Fibroblast of skin of back (primary cell): ENCODE data around the gene GPR171.

Experiments
- DNase-seq: peaks from one replicate; pipeline ENCODE4 v3.0.0-alpha.2; 2013

The GPR171 gene

DNA sequence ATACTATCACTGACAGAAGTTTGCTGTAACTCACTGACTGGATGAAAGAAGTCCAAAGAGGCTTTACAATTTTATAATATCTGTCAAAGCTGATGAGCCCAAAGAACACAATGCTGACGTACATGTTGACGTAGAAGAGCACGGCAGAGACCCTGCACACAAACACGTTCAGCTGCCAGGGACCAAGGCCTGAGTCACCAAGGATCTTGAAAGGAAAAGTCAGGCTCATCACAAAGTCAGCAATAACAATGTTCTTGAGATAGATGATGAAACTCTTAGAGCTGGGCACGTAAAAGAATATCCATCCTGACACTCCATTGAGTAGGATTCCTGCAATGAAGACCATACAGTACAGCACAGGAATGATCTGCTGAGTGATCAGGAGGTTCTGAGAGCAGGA, 10.9 kb upstream of the GPR171 start:
- DNase-seq, result peak; percentile 16

GRCh38 chr3:151213151-151213550, 10.1 kb upstream of the GPR171 start:
- DNase-seq, result no peak

DNA sequence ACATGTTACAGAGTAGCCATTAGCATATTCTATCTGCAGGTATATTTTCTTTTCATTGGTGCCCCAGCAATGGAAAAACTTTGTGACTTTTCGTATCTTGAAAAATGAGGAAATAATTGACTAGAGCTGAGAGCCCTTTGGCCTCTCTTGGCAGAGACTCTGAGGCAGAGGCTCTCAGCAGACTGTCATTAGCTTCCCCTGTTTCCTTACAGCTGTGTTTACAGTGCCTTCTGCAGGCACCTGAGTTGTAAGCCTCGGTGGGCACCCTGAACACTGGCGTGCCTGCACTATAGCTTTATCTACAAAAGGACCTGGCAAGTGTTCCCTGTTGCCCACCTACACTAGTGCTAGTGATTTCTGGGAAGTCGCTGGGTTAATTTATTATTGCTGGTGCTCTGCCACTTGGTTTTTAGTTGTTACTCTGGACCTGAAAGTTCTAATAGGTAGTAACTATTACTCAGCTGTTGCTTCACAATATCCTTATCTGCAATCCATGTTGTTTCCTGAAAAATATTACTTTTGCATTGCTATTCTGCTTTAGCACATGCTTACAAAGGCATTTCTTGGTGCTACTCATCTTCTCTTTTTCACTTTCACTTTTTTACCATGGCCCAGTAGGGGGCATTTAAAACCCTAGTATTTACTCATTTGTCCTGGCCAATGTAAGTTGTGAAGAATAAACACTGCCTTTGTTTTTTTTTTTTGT, 7.8 kb upstream of the GPR171 start:
- DNase-seq, result no peak

GRCh38 chr3:151209654-151210053, 6.6 kb upstream of the GPR171 start:
- DNase-seq, result no peak

DNA sequence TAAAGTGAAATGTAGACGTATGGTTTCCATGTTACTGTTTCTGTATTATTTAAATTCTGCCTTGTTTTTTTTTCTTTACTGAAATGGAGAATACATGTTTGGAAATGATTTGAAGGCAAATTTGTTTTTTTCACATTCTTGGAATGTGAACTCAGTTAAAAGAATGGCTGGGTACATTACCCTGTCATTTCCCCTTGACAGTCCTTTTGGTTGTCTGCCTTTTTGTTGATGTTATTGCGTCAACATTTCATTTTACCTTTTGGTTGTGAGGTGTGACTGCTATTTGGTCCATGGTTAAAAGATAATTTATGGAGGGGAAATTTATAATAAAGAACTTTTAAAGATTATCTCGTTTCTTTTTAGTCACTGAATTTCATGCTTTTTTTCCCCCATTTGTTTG, 3.2 kb upstream of the GPR171 start:
- DNase-seq, result no peak

DNA sequence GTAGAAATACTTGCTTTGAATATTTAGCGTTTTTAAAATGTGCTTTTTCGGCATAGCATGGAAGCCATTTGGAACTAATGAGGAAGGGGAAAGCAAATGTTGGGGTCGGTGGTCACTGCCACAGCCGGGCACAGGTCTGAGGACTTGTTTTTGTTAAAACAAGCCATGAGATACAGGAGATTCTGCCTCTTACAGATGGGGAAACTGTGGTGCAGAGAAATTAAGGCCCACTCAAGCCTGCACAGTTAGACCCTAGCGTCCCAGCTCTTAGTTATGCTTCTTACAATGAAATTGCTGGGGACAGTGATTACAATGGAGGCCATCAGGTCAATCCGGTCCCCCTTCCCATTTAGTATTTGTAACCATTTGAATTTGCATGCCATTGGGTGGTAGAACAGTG, 2.5 kb upstream of the GPR171 start:
- DNase-seq, result no peak

- DNase-seq, result no peak
These were observed 1.8 kb upstream of the GPR171 start for GRCh38 chr3:151204530-151205402.

DNA sequence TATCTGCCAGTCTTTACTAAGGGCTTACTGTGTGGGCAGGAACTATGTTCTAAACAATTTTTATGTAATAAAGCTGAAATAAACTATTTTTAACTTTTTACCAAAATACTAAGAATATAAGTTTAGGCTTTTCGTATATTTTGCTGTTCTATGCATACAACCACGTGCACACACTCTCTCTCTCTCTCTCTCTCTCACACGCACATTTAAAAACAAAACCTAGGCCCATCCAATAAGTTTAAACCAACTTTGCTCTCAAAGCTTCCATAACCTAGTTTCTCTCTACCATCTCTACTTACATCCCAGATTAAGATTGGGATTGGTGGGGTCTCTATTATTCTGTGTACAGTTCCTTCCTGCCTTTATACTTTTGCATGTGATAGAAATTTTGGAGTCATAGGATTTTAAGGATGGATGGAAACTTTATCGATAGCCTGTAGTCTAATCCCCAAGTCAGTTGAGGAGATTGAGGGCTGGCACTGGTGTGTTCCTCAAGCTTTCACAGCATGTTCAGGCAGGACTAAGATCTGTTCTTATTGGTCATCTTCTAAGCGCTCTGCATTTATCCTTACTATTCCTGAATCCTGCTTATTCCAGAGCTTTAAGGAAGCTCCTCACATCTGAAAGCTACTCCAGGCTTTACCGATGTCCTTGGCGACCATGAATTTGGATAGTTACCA, 1.8 kb downstream of the GPR171 start:
- no peak for DNase-seq

DNA sequence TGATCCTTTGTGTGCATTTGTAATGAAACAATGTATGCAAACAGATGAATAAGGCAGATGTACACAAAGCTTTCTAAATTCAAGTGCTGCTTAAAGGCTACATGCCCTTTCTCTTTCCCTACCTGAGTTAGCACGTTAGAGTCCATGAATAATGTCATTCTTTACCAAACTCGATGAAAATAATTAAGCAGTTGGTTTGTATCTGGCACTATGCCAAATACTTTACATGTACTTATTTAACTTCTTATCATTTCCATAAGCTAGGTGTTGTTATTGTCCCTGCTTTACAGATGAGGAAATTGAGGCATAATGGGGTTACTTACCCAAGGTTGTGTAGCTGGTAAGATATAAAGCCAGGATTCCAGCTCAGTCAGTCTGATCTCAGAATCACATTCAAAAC, 2.4 kb downstream of the GPR171 start:
- no peak for DNase-seq

GRCh38 chr3:151199554-151200438, 3.2 kb downstream of the GPR171 start:
- no peak for DNase-seq

DNA sequence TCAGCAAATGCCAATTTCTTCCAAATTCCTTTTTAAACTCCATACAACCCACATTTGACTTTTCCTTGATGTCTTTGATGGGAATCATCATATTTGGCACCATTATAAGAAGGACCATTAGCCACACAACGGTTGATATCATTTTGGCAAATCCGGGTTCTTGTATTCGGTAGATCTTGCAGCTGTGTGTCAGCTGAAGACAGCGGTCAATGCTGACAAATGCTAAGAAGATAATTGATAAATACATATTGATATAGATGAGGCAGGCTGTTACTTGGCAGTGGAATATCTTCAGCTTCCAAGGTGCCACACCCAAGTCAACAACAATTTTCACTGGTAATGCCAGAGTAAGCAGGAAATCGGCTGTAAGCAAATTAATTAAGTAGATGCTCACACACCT, 4.2 kb downstream of the GPR171 start:
- no peak for DNase-seq

DNA sequence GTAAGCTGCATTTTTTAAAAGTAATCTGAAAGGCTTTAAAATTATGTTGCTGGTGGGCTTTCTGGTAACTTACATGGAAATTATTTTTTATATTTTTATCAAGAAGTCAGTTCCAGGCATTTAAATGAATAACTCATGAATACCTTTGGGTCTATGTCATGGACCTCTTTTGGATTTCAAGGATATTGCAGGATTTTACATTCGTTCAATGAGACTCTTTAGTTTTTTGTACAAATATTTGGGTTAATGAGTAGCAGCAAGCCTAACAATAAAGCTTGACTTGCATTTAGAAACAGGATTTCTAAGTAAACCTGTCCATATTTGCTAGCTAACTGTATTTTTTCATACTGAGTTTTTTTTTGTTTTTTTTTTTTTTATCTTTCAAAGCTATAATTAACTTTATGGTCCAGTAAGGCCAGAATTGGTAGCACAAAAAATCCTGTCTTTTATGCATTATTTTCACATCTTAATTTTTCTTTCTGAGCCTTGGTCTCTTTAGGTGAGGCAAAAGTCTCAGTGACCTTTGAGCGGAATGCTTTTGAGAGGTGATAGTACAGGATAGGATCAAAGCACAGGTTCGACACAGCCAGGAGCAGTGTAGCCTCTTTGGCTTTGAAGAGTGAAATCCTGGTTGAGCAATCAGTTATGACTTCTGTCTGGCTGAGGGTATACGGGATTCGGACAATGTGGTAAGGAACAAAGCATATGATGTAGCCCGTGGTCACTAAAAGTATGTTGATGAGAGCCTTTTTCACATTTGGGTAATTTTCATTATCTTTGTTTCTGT, 4.8 kb downstream of the GPR171 start:
- peak; percentile 83 for DNase-seq

- DNase-seq, result no peak
These were observed 5.8 kb downstream of the GPR171 start for GRCh38 chr3:151197228-151197627.

DNA sequence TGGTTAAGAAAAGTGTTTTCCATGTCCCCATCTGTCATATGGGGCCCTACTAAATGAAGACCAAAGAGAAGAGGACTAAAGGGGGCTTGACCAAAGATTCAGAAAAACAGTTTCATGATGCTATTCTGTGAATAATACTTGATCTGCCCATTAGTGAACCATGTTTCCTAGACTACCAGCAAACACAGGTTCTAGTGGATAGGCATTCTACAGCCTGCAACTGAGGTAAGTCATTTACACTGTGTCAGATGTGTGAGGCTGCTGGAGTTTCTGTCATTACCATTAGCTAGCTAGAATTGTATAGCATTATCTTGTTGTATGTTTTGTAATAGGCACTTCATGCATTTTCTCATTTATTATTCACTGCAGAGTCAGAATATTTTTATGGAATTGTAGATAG, 6.6 kb downstream of the GPR171 start:
- no peak for DNase-seq

GRCh38 chr3:151195826-151196225, 7.2 kb downstream of the GPR171 start:
- no peak for DNase-seq

DNA sequence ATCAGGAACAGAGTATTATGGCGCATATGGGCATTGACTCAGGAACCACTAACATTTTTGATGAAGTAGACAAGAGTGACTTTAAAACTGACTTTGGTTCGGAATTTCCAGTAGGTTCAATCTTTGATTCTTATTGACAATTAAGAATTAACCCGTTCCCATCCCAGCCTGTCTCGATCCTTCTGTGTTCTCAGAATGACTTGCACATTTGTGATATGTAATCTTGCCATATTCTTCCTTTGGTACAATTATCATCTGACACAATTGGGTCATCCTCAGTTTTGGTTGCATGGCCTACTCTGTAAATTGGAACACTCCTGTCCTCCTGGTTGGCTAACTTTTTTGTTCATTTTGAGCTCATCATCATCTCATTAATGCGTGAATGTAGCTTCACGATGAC, 10.5 kb downstream of the GPR171 start:
- DNase-seq, result no peak

DNA sequence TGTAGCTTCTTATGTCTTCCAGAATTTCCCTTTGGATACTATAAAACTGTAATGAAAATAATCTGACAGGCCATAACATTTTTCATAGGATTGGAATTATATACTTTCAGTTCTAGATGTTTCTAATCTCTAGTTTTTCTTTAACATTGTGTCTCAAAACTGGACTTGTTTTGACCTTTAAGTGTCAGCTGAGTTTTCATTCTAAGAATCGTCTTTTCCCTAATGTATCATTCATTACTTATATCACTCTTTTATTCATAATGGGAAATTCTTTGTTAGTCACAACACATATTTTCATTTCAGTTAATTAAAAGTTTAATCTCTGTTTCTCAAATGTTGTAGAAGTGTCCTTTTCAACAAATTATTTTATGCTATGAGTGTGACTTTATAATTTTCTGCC, 11.9 kb downstream of the GPR171 start:
- DNase-seq, result no peak

GRCh38 chr3:151183265-151183671, 19.7 kb downstream of the GPR171 start:
- no peak for DNase-seq

GRCh38 chr3:151182349-151183079, 20.5 kb downstream of the GPR171 start:
- no peak for DNase-seq

DNA sequence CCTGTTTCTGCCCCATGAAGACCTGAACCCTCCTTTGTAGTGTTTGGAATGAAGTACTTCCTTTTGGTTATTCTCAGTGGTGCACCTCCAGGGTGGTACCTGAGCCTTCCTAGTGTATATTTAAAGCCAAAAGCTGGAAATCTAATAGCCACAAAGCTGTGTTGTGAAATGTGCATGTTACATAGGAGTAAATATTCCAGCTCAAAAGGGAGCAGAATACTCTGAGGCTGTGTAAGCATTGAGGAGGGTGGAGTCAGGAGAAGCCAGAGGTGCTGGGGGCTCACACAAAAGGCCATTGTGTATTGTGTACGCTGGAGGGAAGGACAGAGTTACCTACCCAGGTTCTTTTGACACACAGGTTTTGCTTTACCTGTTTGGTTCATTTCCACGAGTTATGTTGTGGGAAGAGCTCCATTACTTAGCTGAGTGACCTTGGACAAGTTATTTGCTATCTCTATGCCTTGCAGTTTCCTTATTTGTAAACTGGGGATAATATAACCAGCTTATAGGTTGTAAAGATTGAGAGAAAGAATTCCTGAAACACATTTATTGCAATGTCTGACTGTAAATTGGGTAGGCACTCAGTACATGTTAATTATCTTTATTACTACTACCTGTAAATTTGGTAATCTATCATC, 24.7 kb downstream of the GPR171 start:
- DNase-seq, result no peak
